ENCODE data around the gene SMYD5.
"Not testable (repeated sequence)": the region's sequence is repeated elsewhere in the genome, so short reads cannot be mapped to it uniquely, and the experiment has no call there.

The SMYD5 gene

DNA sequence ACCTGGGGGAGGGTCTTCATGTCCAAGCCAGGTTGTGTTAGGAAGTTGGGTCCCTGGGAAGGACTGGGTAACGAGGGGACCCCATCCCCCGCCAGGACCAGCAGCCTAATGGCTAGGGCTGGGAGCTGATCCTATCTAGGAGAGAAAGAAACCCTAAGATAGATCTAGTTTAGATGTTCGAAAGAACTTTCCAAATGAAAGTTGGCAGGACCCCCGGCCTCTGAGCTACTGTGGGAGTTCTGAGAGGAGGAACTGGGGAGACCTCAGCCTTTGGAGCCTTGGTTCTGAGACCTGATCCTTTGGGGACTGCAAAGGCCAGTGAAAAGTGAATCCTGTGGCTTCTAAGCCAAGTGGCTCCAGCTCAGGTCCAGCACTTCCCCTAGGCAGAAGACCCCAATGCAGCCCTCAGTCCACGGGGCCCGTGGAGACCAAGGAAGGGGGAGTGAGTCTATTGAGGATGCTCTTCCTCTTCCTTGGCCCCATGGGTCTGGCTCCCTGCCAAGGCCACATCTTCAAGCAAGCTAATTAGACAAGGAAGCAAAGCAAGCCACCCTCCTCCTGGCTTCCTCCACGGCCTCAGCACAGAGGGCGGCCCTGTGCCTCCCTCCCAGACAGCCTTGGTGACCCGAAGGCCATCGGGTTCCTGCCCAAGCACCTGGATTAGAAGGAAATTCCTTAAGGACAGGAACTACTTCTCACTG, 43.5 kb downstream of the SMYD5 start:
- Mint-ChIP-seq H3K4me3 (no peak overlapping the region), H3K27ac (no peak overlapping the region), H3K27me3 (no peaks in the 10 kb centered on the region), H3K9me3 (no peaks in the 10 kb centered on the region), H3K36me3 (ENCODE audit: low read depth) (peaks cover 19% of the 10 kb centered on the region), H3K4me1 (no peaks in the 10 kb centered on the region)
- no peak for DNase-seq
- ATAC-seq = no peak

GRCh38 chr2:73258186-73258912, 44.3 kb downstream of the SMYD5 start:
- no peaks in the 10 kb centered on the region for H3K27me3 Mint-ChIP-seq
- H3K4me1 Mint-ChIP-seq = no peaks in the 10 kb centered on the region
- ATAC-seq = no peak
- no peak overlapping the region for H3K27ac Mint-ChIP-seq
- H3K36me3 Mint-ChIP-seq (ENCODE audit: low read depth) = peaks cover 13% of the 10 kb centered on the region
- no peaks in the 10 kb centered on the region for H3K9me3 Mint-ChIP-seq
- H3K4me3 Mint-ChIP-seq = no peak overlapping the region
- DNase-seq = no peak

GRCh38 chr2:73258913-73259215, 44.8 kb downstream of the SMYD5 start:
- no peak overlapping the region for H3K4me3 Mint-ChIP-seq
- no peaks in the 10 kb centered on the region for H3K9me3 Mint-ChIP-seq
- no peak overlapping the region for H3K27ac Mint-ChIP-seq
- H3K27me3 Mint-ChIP-seq = no peaks in the 10 kb centered on the region
- ATAC-seq (no peak), DNase-seq (no peak)
- peaks cover 10% of the 10 kb centered on the region for H3K36me3 Mint-ChIP-seq (ENCODE audit: low read depth)
- H3K4me1 Mint-ChIP-seq = no peaks in the 10 kb centered on the region

GRCh38 chr2:73259276-73259675, 45.2 kb downstream of the SMYD5 start:
- Mint-ChIP-seq H3K27ac (no peak overlapping the region), H3K4me1 (no peaks in the 10 kb centered on the region), H3K27me3 (no peaks in the 10 kb centered on the region), H3K36me3 (ENCODE audit: low read depth) (peaks cover 11% of the 10 kb centered on the region), H3K4me3 (no peak overlapping the region), H3K9me3 (no peaks in the 10 kb centered on the region)
- DNase-seq (no peak), ATAC-seq (no peak)

DNA sequence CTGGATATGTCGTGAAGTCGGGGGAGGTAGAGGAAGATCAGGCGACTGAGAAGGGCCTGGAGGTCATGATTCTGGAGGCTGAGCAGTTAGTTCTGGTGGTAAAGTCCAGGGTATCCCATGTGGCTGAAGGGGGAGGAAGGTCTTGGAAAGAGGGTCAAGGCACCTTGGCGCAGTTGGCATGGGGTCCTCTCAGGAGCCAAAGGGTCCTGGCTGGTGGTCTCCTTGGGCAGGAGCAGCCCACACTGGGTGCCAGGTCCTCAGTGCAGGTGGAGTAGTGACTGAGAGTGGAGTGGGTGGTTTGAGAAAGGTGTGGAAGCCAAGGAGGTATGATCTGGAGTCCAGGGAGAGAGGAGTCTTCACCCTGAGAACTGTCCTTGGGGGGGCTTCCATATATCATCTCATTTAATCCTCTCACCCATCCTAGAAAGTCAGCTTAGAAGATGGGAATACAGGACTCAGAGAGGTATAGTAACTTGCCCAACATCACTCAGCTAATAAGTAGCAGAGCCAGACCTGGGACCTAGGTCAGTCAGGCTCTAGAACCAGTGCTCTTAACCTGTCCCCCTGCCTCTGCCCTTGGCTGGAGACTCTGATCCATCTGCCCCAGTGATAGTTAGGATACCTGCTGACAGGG, 45.8 kb downstream of the SMYD5 start:
- H3K4me3 Mint-ChIP-seq = no peak overlapping the region
- H3K27ac Mint-ChIP-seq = no peak overlapping the region
- no peaks in the 10 kb centered on the region for H3K4me1 Mint-ChIP-seq
- peaks cover 11% of the 10 kb centered on the region for H3K36me3 Mint-ChIP-seq (ENCODE audit: low read depth)
- no peaks in the 10 kb centered on the region for H3K27me3 Mint-ChIP-seq
- no peaks in the 10 kb centered on the region for H3K9me3 Mint-ChIP-seq
- DNase-seq (no peak), ATAC-seq (no peak)

GRCh38 chr2:73260338-73260984, 46.4 kb downstream of the SMYD5 start:
- Mint-ChIP-seq H3K9me3 (no peaks in the 10 kb centered on the region), H3K4me1 (no peaks in the 10 kb centered on the region), H3K4me3 (no peak overlapping the region), H3K36me3 (ENCODE audit: low read depth) (peaks cover 9% of the 10 kb centered on the region), H3K27ac (no peak overlapping the region), H3K27me3 (no peaks in the 10 kb centered on the region)
- DNase-seq (no peak), ATAC-seq (no peak)

GRCh38 chr2:73262108-73262651, 48.1 kb downstream of the SMYD5 start:
- DNase-seq = no peak
- ATAC-seq = no peak
- Mint-ChIP-seq H3K36me3 (ENCODE audit: low read depth) (peaks cover 14% of the 10 kb centered on the region), H3K4me3 (no peak overlapping the region), H3K27me3 (no peaks in the 10 kb centered on the region), H3K9me3 (no peaks in the 10 kb centered on the region), H3K4me1 (no peaks in the 10 kb centered on the region), H3K27ac (no peak overlapping the region)

GRCh38 chr2:73262691-73263429, 48.8 kb downstream of the SMYD5 start:
- H3K27me3 Mint-ChIP-seq, DNase-seq, H3K9me3 Mint-ChIP-seq, H3K4me3 Mint-ChIP-seq, H3K27ac Mint-ChIP-seq, H3K4me1 Mint-ChIP-seq, ATAC-seq: not testable (repeated sequence)
- peaks cover 16% of the 10 kb centered on the region for H3K36me3 Mint-ChIP-seq (ENCODE audit: low read depth)

GRCh38 chr2:73263540-73264331, 49.7 kb downstream of the SMYD5 start:
- Mint-ChIP-seq H3K27ac (no peak overlapping the region), H3K4me1 (peaks cover 6% of the 10 kb centered on the region), H3K9me3 (no peaks in the 10 kb centered on the region)

GRCh38 chr2:73264332-73264606, 50.2 kb downstream of the SMYD5 start:
- Mint-ChIP-seq H3K27ac (no peak overlapping the region), H3K36me3 (ENCODE audit: low read depth) (peaks cover 21% of the 10 kb centered on the region), H3K4me1 (peaks cover 6% of the 10 kb centered on the region), H3K27me3 (no peaks in the 10 kb centered on the region), H3K9me3 (no peaks in the 10 kb centered on the region), H3K4me3 (no peak overlapping the region)
- DNase-seq = no peak
- ATAC-seq = no peak

More at GRCh38 chr2:73263540-73264331, 49.7 kb downstream of the SMYD5 start:
- H3K36me3 Mint-ChIP-seq (ENCODE audit: low read depth) = peaks cover 24% of the 10 kb centered on the region
- no peak for ATAC-seq
- no peak for DNase-seq
- no peaks in the 10 kb centered on the region for H3K27me3 Mint-ChIP-seq
- H3K4me3 Mint-ChIP-seq = no peak overlapping the region

GRCh38 chr2:73264783-73265182, 50.7 kb downstream of the SMYD5 start:
- DNase-seq (no peak), ATAC-seq (no peak)
- Mint-ChIP-seq H3K27ac (no peak overlapping the region), H3K4me3 (no peak overlapping the region), H3K27me3 (no peaks in the 10 kb centered on the region), H3K9me3 (no peaks in the 10 kb centered on the region), H3K36me3 (ENCODE audit: low read depth) (peaks cover 21% of the 10 kb centered on the region), H3K4me1 (peaks cover 8% of the 10 kb centered on the region)

- Mint-ChIP-seq H3K4me3 (no peak overlapping the region), H3K4me1 (peaks cover 11% of the 10 kb centered on the region), H3K27ac (no peak overlapping the region), H3K9me3 (no peaks in the 10 kb centered on the region), H3K27me3 (no peaks in the 10 kb centered on the region), H3K36me3 (ENCODE audit: low read depth) (peaks cover 24% of the 10 kb centered on the region)
- ATAC-seq (no peak), DNase-seq (no peak)
Measured at GRCh38 chr2:73265298-73266060, 51.4 kb downstream of the SMYD5 start.
